22Rv1 (cell line): ENCODE measurements around the gene NOL11.
"Not testable (repeated sequence)": the region's sequence is repeated elsewhere in the genome, so short reads cannot be mapped to it uniquely, and the experiment has no call there.

ENCODE experiments used
- H3K27ac ChIP-seq: fragments of 450-650 bp; 2 replicates; pipeline ENCODE4 v1.5.1; 2017
- CTCF ChIP-seq: fragments of 450-650 bp; IDR thresholded peaks from 2 replicates; pipeline ENCODE4 v1.5.1; 2017; ENCODE audit warnings: mild to moderate bottlenecking
- ZFX ChIP-seq: fragments of 450-650 bp; IDR thresholded peaks from 2 replicates; pipeline ENCODE4 v1.6.1; 2017; ENCODE audit warnings: antibody characterized with exemption, borderline replicate concordance

Gene NOL11

GRCh38 chr17:67737145-67737544 is 19.4 kb downstream of the NOL11 start:
- TF ChIP-seq CTCF (no peak), ZFX (no peak)
- H3K27ac ChIP-seq: no peak overlapping the region

- TF ChIP-seq CTCF: no peak
- no peak for TF ChIP-seq ZFX
- H3K27ac ChIP-seq: no peak overlapping the region
Measured at GRCh38 chr17:67742025-67742424, 24.3 kb downstream of the NOL11 start.

- no peak overlapping the region for H3K27ac ChIP-seq
- no peak for TF ChIP-seq CTCF
- no peak for TF ChIP-seq ZFX
Measured at GRCh38 chr17:67746704-67747571, 29.2 kb downstream of the NOL11 start.

GRCh38 chr17:67747681-67748235 is 30.0 kb downstream of the NOL11 start:
- no peak for TF ChIP-seq CTCF
- no peak for TF ChIP-seq ZFX
- H3K27ac ChIP-seq: no peak overlapping the region

- TF ChIP-seq ZFX (no peak), CTCF (no peak)
- no peak overlapping the region for H3K27ac ChIP-seq
Measured at GRCh38 chr17:67750067-67750466, 32.3 kb downstream of the NOL11 start.

DNA sequence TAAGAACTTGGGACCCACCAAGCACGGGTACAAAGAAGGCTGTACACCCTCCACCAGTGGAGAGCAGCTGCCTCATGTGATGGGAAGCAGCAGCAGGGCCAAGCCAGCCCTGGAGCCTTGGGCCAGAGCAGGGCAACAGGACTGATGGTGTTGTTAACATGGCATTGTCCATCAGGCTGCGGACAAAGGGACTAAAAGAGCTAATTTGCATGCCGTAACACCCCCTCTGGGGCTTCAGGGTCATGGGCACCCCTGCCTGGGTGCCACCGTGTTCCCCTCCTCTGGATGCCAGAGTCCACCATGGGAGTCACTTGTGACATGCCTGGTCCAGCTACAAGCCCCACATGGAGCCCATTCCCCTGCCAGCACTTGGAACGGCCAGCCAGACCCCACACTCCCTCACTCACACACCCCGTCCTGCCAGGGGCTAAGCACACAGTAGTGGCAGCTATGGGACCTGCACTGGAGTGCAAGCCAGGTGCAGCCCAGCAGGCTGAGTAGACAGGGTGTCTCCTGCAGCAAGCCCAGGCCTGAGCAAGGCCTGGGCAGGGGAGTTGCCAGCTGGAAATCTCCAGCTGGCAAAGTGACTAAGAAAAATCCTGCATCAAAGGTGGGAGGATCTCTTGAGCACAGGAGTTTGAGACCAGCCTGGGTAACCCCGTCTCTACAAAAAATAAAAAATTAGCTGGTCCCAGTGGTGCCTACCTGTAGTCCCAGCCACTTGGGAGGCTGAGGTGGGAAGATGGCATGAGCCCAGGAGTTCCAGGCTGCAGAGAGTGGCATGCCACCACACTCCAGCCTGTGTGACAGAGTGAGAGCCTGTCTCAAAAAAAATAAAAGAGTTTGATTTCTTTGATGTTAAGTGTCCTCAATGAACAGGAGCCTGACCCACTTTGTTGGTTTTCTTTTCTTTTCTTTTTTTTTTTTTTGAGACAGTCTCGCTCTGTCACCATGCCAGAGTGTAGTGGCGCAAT is 33.7 kb downstream of the NOL11 start:
- H3K27ac ChIP-seq: no peak overlapping the region

DNA sequence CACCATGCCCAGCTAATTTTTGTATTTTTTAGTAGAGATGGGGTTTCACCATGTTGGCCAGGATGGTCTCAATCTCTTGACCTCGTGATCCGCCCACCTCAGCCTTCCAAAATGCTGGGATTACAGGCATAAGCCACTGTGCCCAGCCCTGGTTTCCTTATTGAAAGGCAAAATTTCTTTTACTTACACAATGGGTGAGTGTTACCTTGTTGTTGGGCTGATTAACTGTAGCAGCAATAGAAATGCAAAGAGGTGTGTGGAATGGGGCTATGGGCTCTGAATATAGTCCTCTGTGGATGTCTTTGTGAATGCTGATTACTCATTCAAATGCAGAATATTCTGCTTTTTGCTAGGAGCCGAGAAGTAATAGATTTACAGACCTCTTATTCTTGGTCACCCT is 34.4 kb downstream of the NOL11 start:
- H3K27ac ChIP-seq: not testable (repeated sequence)

More for the DNA sequence above, 33.7 kb downstream of the NOL11 start:
- TF ChIP-seq ZFX: no peak
- TF ChIP-seq CTCF: no peak
